HG03064 (cell line): ENCODE results near the gene CALCOCO2.
A peak's percentile ranks its signal among the peaks of the same experiment; 100 is the strongest.
"Not testable (repeated sequence)": the region's sequence is repeated elsewhere in the genome, so short reads cannot be mapped to it uniquely, and the experiment has no call there.

Experiments used
- ATAC-seq: cut with Tn5 transposase; IDR thresholded peaks from one replicate; pipeline ENCODE4 v1.9.1; 2021; ENCODE audit warnings: low read depth; ENCODE audit not compliant: unreplicated experiment

Gene CALCOCO2

DNA sequence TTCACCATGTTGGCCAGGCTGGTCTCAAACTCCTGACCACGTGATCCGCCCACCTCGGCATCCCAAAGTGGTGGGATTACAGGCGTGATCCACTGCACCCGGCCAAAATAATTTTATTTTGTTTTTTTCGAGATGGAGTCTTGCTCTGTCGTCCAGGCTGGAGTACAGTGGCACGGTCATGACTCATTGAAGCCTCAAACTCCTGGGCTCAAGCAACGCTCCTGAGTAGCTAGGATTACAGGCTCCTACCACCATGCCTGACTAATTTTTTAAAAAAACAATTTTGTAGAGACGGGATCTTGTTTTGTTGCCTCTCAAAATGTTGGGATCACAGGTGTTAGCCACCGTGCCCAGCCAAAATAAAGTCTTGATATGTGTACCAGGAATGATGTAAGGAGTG is 11.4 kb upstream of the CALCOCO2 start:
- ATAC-seq: no peak

GRCh38 chr17:48820936-48821335 is 9.9 kb upstream of the CALCOCO2 start:
- not testable (repeated sequence) for ATAC-seq

GRCh38 chr17:48825446-48826381 is 5.1 kb upstream of the CALCOCO2 start:
- no peak for ATAC-seq

GRCh38 chr17:48831549-48831883 is 681 bp downstream of the CALCOCO2 start:
- ATAC-seq: no peak

DNA sequence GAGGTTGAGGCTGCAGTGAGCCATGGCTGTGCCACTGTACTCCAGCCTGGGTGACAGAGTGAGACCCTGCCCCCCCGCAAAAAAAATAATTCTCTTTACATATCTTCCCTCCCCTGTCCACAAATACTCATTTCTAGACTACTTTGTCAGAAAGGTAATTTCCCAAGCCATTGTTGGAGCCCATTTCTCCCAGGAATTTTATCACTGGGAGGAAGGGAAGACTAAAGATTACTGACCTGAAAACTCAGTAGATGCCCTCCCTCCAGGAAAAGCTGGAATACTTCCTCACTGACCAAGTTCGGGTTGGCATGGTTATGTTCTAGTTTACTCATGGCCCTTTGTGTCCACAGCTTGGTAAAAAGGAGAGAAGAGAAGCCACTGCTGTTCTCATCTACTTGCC is 4.1 kb downstream of the CALCOCO2 start:
- no peak for ATAC-seq

DNA sequence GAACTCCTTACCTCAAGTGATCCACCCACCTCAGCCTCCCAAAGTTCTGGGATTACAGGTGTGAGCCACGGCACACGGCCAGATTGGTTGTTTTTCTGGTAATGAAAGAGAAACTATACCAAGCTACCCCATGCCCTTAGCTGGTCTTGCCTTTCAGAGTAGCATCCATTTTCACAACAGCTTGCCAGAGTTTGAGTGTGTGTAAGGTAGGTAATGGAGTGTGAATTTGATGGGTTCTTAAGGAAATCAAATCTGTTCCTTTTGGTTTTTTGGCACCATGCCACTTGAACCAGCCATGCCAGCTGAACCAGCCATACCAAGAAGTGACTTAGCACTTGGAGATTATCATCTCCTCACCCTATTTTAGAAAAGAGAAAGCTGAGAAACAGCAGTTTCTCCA is 5.1 kb downstream of the CALCOCO2 start:
- no peak for ATAC-seq

- not testable (repeated sequence) for ATAC-seq
Observed at GRCh38 chr17:48837458-48837857, 6.6 kb downstream of the CALCOCO2 start.

DNA sequence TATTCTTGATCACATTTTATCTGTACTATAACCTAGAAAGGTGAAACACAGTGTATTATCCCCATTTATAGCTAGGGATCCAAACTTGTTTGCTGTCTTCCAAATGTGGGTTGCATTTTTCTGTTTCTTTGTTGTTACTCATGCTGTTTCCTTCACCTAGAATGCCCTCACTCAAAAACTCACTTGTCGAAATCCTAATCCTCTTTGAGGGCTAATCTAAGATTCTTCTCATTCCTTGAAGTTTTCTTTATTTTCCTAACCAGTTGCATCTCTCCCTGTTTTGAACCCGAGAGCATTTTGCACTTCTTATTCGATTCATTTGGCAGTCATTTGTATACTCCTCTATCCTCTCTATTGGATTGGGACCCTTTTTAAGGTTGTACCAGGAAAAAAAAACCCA is 9.6 kb downstream of the CALCOCO2 start:
- ATAC-seq: no peak

DNA sequence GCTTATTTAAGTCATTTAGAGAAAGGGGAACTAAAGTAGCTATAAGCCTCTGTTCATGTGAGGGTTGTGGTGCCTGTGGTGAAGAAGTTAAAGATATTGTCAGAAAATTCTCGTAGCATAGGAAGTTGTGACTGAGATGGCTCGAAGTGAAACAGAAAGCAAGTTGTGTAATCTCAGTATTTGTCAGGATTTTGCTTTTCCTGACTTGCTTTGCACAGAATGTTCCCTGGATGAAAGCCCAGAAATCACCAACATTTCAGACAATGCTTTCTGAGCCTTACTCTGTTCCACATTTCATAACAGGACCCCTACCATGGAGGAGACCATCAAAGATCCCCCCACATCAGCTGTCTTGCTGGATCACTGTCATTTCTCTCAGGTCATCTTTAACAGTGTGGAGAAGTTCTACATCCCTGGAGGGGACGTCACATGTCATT is 10.6 kb downstream of the CALCOCO2 start:
- ATAC-seq: peak; percentile 77

- ATAC-seq: no peak
Observed at GRCh38 chr17:48842746-48843145, 11.9 kb downstream of the CALCOCO2 start.

DNA sequence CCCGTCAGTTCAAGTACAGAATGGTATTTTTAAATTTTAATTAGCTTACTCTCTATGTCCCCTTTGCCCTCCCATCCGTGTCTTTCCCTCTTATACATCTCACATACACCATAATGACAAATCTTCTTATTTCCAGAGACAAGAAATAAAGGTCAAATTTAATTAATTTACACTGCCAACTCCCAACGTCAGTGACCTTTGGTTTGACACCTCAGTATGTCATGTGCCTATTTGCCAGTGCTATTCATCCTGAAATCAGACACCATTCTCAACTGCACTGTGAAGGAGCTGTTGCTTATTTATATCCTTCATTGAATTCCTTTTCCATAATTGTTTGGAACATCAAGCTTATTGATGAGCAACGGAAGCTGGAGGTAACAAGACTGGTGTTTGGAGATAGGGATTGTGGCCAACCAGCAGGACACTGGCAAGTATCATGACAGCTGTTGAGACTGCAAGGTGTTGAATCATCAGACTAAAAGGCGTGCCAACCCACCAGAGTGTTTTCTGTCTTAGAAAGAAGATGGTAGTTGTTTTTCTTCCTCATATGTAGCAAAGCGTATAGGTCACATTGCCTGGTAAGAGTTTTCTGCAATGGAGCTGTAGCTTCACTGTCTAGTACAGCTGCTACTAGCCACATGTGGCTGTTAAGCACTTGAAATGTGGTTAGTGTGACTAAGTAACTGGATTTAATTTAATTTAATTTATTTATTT is 12.5 kb downstream of the CALCOCO2 start:
- ATAC-seq: no peak

DNA sequence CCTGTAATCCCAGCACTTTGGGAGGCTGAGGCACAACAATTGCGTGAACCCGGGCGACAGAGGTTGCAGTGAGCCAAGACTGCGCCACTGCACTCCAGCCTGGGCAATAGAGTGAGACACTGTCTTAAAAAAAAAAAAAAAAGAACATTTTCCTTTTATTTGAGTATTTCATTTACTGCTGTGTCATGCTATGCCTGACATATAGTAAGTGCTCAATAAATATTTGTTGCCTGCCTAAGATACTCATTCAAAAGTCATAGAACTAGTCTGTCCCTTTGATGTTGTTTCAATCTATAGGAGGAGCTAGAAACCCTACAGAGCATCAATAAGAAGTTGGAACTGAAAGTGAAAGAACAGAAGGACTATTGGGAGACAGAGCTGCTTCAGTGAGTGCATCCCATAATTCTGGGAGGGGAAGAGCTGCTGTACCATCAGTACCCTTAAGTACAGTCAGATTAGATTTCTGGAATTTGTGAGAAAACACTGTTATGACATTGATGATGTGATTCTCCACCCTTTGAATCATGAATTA is 20.0 kb downstream of the CALCOCO2 start:
- no peak for ATAC-seq

GRCh38 chr17:48854774-48855476 is 24.1 kb downstream of the CALCOCO2 start:
- ATAC-seq: no peak

DNA sequence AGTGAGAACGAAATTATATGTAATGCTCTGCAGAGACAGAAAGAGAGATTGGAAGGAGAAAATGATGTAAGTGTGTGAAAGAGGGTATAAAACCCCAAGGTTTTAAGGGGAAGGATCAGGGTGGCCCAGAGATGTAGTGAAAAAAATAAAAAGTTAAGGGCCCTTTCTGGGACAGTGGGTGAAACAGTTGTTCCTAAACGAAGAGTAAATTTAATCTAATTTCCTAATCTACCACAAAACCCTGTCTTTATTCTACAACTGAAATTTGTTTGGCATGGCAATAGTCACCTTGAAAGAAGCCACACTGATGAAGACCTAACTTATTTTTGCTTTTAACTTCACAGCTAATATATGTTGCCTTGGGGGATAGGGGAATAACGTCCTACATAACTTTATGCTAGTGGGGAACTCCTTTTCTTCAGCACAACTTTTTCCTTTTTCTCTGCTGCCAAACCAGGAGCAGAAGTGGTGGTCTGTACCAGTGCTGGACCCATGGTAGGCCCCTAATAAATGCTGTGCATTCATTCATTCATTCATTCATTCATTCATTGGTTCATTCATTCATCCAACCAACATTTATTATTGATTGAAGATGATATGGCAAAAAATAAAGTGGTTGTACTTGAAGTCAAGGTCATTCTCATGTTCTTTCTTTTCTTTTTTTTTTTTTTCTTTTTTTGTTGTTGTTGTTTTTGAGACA is 25.4 kb downstream of the CALCOCO2 start:
- no peak for ATAC-seq

DNA sequence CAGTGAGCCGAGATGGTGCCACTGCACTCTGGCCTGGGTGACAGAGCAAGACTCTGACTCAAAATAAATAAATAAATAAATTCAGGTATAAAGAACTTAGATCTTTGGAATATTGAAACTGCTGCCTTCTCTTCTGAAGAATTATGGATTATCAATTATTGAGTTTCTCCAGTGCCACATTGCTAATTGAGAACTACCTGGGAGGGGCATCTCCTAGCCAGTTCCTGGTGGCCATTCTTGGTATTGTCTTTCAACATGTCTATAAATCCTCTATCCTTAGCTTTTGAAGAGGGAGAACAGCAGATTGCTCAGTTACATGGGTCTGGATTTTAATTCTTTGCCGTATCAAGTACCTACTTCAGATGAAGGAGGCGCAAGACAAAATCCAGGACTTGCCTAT is 29.2 kb downstream of the CALCOCO2 start:
- no peak for ATAC-seq

GRCh38 chr17:48860456-48860855 is 29.6 kb downstream of the CALCOCO2 start:
- no peak for ATAC-seq

- no peak for ATAC-seq
Observed at GRCh38 chr17:48868916-48869500, 38.2 kb downstream of the CALCOCO2 start.

DNA sequence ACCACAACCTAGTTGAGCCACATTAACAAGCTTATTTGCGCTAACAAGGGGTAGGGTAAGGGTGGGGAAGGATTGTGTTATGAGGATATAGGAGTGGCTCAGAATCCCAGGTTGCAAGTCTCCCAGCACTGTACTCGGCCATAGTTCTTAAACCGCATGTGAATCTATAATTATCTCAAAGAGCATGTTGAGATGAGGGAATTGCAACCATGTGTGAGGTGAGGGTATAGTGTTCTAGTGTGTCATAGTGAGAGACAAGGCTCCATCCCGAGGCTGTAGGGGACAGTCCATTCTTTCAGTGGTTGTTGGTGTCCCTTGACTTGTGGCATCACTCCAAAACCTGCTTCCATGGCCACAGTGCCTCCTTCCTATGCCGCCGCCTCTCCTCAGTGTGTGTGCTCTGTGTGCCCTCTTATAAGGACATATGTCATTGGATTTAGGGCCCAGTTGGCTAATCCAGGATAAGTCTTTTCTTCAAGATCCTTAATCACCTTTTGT is 39.0 kb downstream of the CALCOCO2 start:
- no peak for ATAC-seq

DNA sequence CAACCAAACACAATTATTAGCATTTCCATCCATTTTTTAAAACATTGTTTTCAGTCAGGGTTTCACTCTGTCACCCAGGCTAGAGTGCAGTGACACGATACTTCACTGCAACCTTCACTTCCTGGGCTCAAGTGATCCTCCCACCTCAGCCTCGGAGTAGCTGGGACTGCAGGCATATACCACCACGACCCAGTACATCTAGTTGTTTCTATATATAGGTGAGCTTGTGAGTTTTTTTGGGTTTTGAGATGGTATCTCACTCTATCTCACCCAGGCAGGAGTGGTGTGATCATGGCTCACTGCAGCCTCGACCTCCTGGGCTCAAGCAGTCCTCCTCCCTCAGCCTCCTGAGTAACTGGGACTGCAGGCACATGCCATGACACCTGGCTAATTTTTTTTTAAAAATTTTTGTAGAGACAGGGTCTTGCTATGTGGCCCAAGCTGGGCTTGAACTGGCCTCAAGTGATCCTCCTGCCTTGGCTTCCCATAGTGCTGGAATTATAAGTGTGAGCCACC is 40.3 kb downstream of the CALCOCO2 start:
- no peak for ATAC-seq
